Astrocyte of the hippocampus (primary cell): Measurements from ENCODE around the gene MAPK8IP2.
"Not testable (repeated sequence)": the region's sequence is repeated elsewhere in the genome, so short reads cannot be mapped to it uniquely, and the experiment has no call there.

Experiments
- DNase-seq: peaks from one replicate; pipeline ENCODE4 v3.0.0; 2011; ENCODE audit warnings: low read depth, low spot score

Gene MAPK8IP2

DNA sequence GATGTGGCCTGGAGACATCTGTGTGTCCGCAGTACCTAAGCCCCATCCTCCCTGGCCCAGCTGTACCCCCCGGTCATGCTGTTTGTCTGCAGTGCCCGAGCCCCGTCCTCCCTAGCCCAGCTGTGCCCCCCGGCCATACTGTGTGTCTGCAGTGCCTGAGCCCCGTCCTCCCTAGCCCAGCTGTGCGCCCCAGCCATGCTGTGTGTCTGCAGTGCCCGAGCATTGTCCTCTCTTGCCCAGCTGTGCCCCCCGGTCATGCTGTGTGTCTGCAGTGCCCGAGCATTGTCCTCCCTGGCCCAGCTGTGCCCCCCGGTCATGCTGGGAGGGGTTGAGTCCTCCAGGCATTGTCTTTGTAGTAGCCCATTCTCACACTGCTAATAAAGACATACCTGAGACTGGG is 35.0 kb downstream of the MAPK8IP2 start:
- DNase-seq = no peak

DNA sequence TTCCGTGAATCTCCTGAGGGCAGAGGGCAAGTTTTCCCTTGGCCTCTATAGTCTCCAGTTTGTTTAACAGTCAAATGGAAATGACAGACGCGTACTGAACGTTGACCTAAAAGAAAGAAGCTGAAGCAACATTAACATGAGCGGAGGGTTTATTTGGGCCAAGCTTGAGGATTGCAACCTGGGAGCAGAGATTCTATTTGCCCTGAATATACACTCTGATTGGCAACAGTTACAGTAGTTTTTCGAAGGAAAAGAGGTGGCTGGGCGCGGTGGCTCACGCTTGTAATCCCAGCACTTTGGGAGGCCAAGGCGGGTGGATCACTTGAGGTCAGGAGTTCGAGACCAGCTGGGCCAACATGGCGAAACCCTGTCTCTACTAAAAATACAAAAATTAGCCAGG is 39.7 kb downstream of the MAPK8IP2 start:
- not testable (repeated sequence) for DNase-seq

- DNase-seq = no peak
Observed at GRCh38 chr22:50640857-50641647, 40.5 kb downstream of the MAPK8IP2 start.

DNA sequence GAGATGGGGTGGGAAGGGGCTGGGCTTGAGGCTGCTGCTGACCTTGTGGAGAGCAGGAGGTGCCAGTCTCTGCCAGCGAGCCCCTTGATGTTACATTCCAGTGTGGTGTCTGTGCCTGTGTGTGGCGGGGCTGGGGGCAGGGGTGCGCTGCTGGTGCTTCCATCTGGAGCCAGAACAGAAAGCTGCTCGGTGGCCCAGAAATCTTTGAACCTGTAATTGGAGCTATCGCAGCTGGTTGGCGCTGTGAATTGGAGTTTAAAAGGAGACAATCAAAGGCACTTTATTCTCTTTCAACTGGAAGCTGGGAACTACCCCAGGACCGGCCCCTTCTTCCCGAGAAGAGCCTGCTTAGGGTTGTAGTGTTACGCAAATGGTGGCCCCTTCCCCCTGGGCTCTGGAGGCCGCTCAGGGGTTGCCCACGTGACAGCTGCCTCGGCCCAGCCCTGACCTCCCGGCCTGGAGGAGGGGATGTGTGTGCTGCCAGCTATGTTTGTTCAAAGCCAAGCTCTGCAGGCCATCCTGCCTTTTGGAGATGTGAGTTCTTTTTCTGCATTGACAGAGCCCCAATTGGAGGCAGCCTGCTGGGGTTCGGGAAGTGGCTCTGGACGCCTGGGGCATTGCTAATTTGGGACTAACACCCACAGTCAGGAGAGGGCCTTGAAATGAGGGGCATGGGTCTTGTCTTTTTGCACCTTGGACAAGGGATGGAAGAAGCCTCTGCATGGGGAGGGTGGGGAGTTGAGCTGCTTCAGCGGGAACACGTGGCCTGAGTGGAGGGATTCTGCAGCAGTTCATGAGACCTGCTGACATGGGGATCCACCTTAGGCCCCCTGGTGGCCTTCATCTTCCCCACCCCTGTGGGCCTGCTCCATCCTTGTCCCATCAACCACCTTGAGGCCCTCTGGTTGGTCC is 41.4 kb downstream of the MAPK8IP2 start:
- DNase-seq = peak; percentile 51

DNA sequence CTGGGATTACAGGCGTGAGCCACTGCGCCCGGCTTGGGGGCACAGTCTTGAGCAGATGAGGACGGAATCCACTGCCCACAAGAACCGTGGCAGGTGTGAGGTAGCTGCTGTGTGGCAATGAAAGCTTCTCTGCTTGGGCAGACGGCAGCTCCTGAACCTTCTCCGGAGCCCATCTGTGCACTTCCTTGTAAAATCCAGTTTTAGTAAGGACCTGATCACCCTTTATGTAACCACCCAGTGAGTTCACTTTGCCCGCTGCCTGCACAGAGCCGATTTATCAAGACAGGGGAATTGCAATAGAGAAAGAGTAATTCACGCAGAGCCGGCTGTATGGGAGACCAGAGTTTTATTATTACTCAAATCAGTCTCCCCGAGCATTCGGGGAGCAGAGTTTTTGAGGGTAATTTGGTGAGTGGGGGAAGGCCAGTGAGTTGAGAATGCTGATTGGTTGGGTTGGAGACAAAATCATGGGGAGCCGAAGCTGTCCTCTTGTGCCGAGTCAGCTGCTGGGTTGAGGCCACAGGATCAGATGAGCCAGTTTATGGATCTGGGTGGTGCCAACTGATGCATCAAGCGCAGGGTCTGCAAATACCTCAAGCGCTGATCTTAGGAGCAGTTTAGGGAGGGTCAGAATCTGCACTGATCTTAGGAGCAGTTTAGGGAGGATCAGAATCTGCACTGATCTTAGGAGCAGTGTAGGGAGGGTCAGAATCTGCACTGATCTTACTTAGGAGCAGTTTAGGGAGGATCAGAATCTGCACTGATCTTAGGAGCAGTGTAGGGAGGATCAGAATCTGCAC is 42.6 kb downstream of the MAPK8IP2 start:
- DNase-seq = not testable (repeated sequence)

GRCh38 chr22:50643821-50644101 is 43.2 kb downstream of the MAPK8IP2 start:
- DNase-seq = not testable (repeated sequence)

- DNase-seq = no peak
Observed at GRCh38 chr22:50653256-50653655, 52.7 kb downstream of the MAPK8IP2 start.

- not testable (repeated sequence) for DNase-seq
Observed at GRCh38 chr22:50654664-50655063, 54.1 kb downstream of the MAPK8IP2 start.

- peak; percentile 66 for DNase-seq
Observed at GRCh38 chr22:50656122-50657070, 55.8 kb downstream of the MAPK8IP2 start.

GRCh38 chr22:50657925-50658324 is 57.3 kb downstream of the MAPK8IP2 start:
- no peak for DNase-seq

DNA sequence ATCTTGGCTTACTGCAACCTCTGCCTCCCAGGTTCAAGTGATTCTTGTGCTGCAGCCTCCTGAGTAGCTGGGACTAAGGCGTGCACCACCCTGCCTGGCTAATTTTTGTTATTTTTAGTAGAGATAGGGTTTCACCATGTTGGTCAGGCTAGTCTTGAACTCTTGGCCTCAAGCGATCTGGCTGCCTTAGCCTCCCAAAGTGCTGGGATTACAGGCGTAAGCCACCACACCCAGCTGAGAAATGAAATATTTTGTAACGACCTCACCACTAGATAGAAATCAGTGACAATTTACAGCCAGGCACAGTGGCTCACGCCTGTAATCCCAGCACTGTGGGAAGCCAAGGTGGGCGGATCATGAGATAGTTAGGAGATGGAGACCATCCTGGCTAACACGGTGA is 59.1 kb downstream of the MAPK8IP2 start:
- not testable (repeated sequence) for DNase-seq

GRCh38 chr22:50660306-50660705 is 59.7 kb downstream of the MAPK8IP2 start:
- no peak for DNase-seq
